GM18511 (cell line): Measurements from ENCODE around the gene PLXNA4.

Experiments used
- ATAC-seq: cut with Tn5 transposase; IDR thresholded peaks from one replicate; pipeline ENCODE4 v1.9.1; 2021; ENCODE audit warnings: mild to moderate bottlenecking, moderate library complexity; ENCODE audit not compliant: unreplicated experiment

PLXNA4 gene

GRCh38 chr7:132482866-132483265 lies 93.4 kb downstream of the PLXNA4 start:
- no peak for ATAC-seq

- no peak for ATAC-seq
Observed at GRCh38 chr7:132480534-132480933, 95.7 kb downstream of the PLXNA4 start.

DNA sequence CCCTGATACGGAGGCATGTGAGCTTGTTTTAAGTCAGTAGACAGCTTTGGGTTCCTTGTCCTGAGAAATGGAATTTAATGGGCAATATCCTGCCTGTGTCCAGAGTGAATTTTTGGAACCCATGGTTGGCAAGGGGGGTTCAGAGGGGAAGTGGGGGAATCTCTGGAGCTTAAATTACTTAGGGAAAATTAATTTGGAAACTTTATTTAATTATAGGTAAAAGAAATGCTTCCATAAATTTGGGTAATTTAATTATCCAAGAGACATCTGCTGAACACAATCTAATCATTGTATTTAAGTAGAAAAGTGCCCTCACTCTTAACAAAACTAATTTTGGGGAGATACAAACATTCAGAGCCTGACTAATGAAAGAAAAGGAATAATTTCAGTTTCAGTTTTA lies 99.7 kb downstream of the PLXNA4 start:
- no peak for ATAC-seq

DNA sequence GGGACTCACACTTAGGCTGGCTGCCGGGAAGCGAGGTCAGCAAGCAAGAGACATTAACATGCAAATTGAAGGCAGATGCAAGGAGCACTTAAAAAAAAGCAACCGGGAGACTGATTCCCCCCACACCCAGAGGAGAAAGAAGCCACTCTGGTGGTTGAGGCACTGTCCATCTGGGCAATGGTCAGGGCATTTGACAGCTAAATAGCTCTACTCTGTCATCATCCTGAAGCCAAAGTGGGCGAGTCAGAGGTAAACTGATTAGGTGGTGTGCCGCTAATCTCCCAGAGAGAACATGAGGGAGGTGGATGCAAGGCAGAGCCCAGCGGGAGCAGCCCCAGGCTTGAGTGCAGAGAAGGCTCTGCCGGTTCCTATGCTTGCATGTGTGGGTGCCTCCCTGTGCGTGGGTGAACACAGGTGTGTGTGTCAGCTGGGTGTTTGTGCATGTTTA lies 100.6 kb downstream of the PLXNA4 start:
- ATAC-seq = no peak

DNA sequence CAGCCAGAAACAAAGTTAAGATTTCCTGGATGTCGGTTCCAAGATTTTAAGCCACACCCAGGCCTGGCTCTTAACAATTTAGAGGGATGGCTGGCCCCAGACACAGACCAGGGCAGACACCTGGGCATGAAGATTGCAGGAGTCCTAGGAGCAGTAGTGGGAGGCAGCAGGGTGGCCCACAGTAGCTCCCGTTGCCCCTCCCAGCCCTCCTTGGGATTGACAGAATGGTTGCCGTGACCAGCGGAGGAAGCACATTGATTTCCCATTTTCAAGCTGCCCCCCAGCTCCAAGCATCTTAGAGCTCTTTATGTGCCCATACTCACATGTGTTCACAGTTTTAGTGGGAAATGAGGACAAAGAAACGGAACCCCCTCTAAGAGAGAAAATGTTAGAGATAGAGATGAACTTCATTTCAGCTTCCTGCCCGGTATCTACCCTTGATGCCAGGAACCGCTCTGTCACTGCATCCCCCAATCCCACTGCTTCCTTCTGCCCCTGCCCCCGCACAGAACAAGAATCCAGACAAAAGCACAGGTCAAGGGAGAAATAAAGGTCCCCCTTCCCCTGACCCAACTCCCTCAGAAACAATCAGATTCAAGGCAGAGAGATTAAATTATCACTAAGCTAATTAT lies 101.1 kb downstream of the PLXNA4 start:
- ATAC-seq = no peak

DNA sequence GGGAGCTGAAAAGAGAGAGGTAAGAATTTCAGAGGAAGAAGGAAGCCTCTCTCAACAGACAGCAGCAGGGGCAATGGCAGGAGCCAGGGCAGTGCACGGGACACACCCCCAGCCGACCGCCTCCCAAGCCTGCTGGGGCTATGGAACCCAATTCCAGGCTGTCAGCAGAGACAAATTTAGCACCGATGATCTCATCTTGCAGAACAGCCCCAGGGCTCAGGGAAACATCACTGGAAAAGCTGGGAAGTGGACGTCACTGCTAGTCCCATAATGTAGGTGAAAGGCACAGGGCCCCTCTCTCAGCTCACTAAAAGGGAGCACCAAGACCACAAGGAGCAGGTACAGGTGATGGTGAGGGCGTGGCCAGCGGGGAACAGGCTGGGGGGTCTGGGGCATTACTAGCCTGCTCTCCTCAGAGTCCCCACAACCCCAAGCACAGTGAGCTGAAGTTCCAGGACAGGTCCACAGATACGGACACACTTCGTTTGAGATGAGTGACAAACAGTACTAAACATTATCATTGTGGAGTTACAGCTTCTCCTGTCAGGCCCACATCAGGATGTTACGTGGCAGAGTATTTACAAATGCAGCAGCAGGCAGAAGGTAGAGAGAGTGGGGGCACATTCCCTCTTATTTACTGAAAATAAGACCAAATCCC lies 103.7 kb downstream of the PLXNA4 start:
- no peak for ATAC-seq

DNA sequence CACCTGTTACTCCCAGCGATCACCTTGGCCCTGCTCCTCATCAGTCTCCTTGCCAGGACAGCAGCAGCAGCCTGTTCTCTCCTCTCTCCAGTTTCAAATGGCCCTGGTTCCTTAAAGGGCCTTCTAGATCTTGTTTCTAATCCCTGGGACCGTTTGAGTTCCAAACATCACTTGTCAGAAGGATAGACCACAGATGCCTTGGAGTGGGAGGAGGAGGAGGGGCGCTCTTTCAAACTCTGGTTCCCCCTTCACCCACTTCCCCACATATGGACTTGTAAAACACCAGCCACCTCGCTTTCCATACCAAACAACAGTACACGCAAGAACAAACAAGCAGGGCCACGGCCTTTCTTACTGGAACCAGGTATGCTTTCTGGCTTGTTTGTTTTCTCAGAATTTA lies 104.8 kb downstream of the PLXNA4 start:
- ATAC-seq = no peak

- no peak for ATAC-seq
Observed at GRCh38 chr7:132469681-132470080, 106.6 kb downstream of the PLXNA4 start.

DNA sequence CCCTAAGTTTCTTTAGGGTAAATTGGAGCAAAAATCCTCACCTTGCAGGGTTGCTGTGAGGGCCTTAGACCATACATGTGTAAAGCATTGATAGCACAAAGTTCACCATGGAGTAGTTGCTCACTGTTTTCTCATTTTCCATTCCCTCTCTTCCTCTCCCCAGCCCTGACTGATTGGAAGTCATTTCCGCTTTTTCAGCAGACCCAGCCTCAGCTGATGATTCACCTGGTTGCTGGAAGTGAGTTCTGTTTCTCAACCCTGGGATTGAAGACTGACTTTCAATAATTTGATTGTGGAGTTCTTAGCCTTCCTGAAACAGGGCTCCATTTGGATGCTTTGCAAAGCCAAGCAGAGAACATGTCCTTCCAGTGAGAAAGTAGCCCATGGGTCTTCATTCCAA lies 107.0 kb downstream of the PLXNA4 start:
- ATAC-seq = no peak

GRCh38 chr7:132466367-132466766 lies 109.9 kb downstream of the PLXNA4 start:
- ATAC-seq = no peak

- no peak for ATAC-seq
Observed at GRCh38 chr7:132465516-132465915, 110.8 kb downstream of the PLXNA4 start.

DNA sequence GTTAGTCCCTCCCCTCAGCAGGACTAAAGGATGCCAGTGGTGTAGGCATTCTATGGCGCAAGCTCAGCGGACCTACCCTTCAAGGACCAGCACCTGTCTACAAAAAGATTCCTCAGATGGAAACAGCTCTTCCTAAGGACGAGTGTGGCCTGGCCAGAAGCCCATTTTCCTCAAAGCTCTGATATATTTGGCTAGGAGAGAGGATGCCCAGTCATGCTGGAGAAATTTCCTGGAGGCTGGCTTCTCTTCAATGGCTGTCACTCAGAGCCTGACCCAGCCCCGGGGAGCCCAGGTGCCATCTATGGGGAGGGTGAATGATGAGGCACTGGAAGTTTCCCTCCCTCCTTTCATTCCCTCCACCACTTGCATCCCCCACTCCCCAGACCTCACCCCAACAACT lies 111.5 kb downstream of the PLXNA4 start:
- ATAC-seq = no peak

GRCh38 chr7:132463922-132464321 lies 112.3 kb downstream of the PLXNA4 start:
- ATAC-seq = no peak

DNA sequence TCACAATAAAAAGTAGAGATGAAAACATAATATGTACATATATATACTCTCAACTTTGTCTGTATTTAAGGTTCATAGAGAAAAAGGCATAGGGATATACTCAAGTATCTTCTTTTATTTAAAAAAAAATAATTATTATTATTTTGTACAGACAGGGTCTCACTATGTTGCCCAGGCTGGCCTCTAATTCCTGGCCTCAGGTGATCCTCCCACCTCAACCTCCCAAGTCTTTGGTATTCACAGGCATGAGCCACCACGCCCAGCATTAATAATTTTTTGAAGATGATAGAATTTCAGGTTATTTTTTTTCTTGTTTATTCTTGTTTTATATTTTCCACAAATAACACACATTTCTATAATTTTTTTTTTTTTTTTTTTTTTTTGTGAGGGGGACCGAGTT lies 113.8 kb downstream of the PLXNA4 start:
- ATAC-seq = no peak

GRCh38 chr7:132461032-132461592 lies 115.2 kb downstream of the PLXNA4 start:
- no peak for ATAC-seq

DNA sequence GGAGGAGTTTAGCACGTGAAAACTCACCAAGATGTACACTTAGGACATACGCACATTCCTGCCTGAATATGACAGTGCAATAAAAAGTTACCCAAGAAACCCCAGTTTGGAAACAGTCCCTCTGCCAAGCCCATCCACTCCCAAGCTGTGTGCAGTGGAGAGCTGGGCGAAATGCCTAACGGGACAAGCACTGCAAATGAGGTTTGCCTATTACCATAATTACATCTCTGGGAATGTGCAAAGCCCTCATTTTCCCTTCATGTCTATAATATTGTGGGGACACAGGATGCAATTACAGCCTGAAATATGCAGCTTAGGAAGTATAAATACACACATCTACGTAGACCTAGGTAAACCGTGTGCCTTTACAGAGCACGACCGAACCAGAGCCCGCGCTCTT lies 117.5 kb downstream of the PLXNA4 start:
- no peak for ATAC-seq

- ATAC-seq = no peak
Observed at GRCh38 chr7:132457658-132458057, 118.6 kb downstream of the PLXNA4 start.

GRCh38 chr7:132456418-132456817 lies 119.9 kb downstream of the PLXNA4 start:
- no peak for ATAC-seq

DNA sequence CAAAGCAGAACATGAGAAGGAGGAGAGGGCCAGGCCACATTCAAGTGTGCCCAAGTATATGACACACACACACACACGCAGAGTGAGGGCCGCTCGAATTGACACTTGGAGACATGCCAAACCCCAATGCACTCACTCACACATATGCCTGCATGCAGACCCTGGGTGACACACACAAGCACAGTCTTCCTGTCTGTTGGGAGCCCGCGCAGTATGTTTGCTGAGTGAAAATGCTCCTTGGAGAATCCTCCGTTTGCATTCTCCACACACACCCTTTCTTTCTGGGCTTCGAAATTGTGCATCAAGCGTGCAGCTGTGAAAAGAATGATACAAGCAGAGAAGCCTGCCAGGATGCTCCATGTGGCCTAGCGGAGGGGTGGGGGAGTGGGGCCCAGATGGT lies 120.9 kb downstream of the PLXNA4 start:
- ATAC-seq = no peak

DNA sequence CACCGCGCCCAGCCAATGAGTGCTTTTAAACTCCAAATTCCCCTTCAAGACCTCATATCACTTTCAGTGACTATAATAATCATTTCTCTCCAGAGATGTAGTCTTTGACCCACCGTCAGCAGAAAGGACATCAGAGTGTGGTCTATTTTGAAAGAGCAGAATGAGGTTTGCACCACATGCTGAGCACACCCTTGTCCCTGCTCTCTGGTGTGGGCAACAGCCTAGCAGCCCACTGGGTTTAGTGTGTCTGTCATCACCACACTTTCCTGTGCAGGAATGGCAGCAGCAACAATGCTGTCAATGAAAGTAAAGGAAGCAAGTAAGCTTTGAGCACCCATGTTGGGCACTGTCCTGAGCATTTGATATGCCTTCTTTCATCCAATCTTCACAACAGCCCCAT lies 122.4 kb downstream of the PLXNA4 start:
- no peak for ATAC-seq

- no peak for ATAC-seq
Observed at GRCh38 chr7:132451161-132451560, 125.1 kb downstream of the PLXNA4 start.

GRCh38 chr7:132450696-132451095 lies 125.6 kb downstream of the PLXNA4 start:
- no peak for ATAC-seq

- no peak for ATAC-seq
Observed at GRCh38 chr7:132450188-132450587, 126.1 kb downstream of the PLXNA4 start.
